ENCODE data around the gene C9orf50. TPM values are rescaled to one million over a fixed set of nuclear protein-coding genes. Genes with fewer than 3 reads are reported as not detected.

The C9orf50 gene
- polyA plus RNA-seq, 3 donors: 0.49 to 1.2 (median 0.78) TPM

- DNase-seq: no peak
Measured at GRCh38 chr9:129570450-129571297, 50.2 kb downstream of the C9orf50 start.

- no peak for DNase-seq
Measured at GRCh38 chr9:129569502-129570449, 51.1 kb downstream of the C9orf50 start.

- no peak for DNase-seq
Measured at GRCh38 chr9:129568560-129569501, 52.1 kb downstream of the C9orf50 start.

- DNase-seq: no peak
Measured at GRCh38 chr9:129567842-129568559, 52.9 kb downstream of the C9orf50 start.

GRCh38 chr9:129567329-129567728, 53.6 kb downstream of the C9orf50 start:
- no peak for DNase-seq

GRCh38 chr9:129566563-129567266, 54.2 kb downstream of the C9orf50 start:
- no peak for DNase-seq

- DNase-seq: no peak
Measured at GRCh38 chr9:129562917-129563316, 58.0 kb downstream of the C9orf50 start.

- no peak for DNase-seq
Measured at GRCh38 chr9:129562514-129562913, 58.4 kb downstream of the C9orf50 start.

Other genes with a start within 250 kb of the C9orf50 start
- 10 to 100 TPM; 33.1 to 39.3 (median 36.0) TPM for gene NTMT1, start 5.1 kb upstream of the C9orf50 start, polyA plus RNA-seq (ENCODE audit: insufficient read length in 3 of 3)
- gene ASB6, start 21.1 kb upstream of the C9orf50 start, polyA plus RNA-seq (ENCODE audit: insufficient read length in 3 of 3): 10 to 100 TPM; 19.2 to 22.5 (median 20.3) TPM
- gene PRRX2, start 44.5 kb upstream of the C9orf50 start, polyA plus RNA-seq (ENCODE audit: insufficient read length in 3 of 3): 1 to 10 TPM in 2 of 3 donors, under 1 TPM in 1; 0.86 to 1.5 (median 1.3) TPM
- 1 to 10 TPM; 3.3 to 4.3 (median 4.3) TPM for gene PTGES, start 131.9 kb upstream of the C9orf50 start, polyA plus RNA-seq (ENCODE audit: insufficient read length in 3 of 3)
- 10 to 100 TPM; 21.1 to 23.4 (median 21.6) TPM for gene TOR1B, start 182.1 kb upstream of the C9orf50 start, polyA plus RNA-seq (ENCODE audit: insufficient read length in 3 of 3)
- 10 to 100 TPM; 39.2 to 44.0 (median 40.0) TPM for gene TOR1A, start 203.0 kb upstream of the C9orf50 start, polyA plus RNA-seq (ENCODE audit: insufficient read length in 3 of 3)
- gene C9orf78, start 214.2 kb upstream of the C9orf50 start, polyA plus RNA-seq (ENCODE audit: insufficient read length in 3 of 3): 10 to 100 TPM; 54.8 to 78.6 (median 66.2) TPM
- 10 to 100 TPM; 22.4 to 27.8 (median 22.6) TPM for gene USP20, start 214.4 kb upstream of the C9orf50 start, polyA plus RNA-seq (ENCODE audit: insufficient read length in 3 of 3)

All from renal pelvis (tissue), 4 donors.